Smooth muscle cell (in vitro differentiated cells): ENCODE measurements around the gene TRIM71. TPM values are rescaled to one million over a fixed set of nuclear protein-coding genes. Genes with fewer than 3 reads are reported as not detected.

Experiments used
- DNase-seq: peaks from one replicate; lab custom pipeline; 2025; ENCODE audit not compliant: unreplicated experiment; lab: John Stamatoyannopoulos, UW
- H2AFZ ChIP-seq: fragments of 200-600 bp; sonication (generic); 2 replicates; pipeline ENCODE4 v1.6.0; 2016; ENCODE audit warnings: antibody characterized with exemption, low read depth, mild to moderate bottlenecking
- H3F3A ChIP-seq: fragments of 200-600 bp; sonication (generic); 2 replicates; pipeline ENCODE4 v1.6.0; 2017; ENCODE audit warnings: antibody characterized with exemption, low read depth
- H3K27ac ChIP-seq: fragments of 200-600 bp; sonication (generic); 2 replicates; pipeline ENCODE4 v1.5.1; 2016; ENCODE audit warnings: low read depth, mild to moderate bottlenecking
- H3K27me3 ChIP-seq: fragments of 200-600 bp; sonication (generic); 2 replicates; pipeline ENCODE4 v1.6.1; 2016; ENCODE audit warnings: low read depth, mild to moderate bottlenecking
- H3K36me3 ChIP-seq: fragments of 200-600 bp; sonication (generic); 2 replicates; pipeline ENCODE4 v1.5.1; 2016; ENCODE audit warnings: low read depth
- H3K4me1 ChIP-seq: fragments of 200-600 bp; sonication (generic); 2 replicates; pipeline ENCODE4 v1.5.1; 2016; ENCODE audit warnings: low read depth
- H3K4me2 ChIP-seq: fragments of 200-600 bp; sonication (generic); 2 replicates; pipeline ENCODE4 v1.6.0; 2016; ENCODE audit warnings: mild to moderate bottlenecking
- H3K4me3 ChIP-seq: fragments of 200-600 bp; sonication (generic); 2 replicates; pipeline ENCODE4 v1.5.1; 2016; ENCODE audit warnings: mild to moderate bottlenecking
- H3K79me2 ChIP-seq: fragments of 200-600 bp; sonication (generic); 2 replicates; pipeline ENCODE4 v1.6.0; 2016; ENCODE audit warnings: low read depth, mild to moderate bottlenecking
- H3K9ac ChIP-seq: fragments of 200-600 bp; sonication (generic); 2 replicates; pipeline ENCODE4 v1.6.0; 2016; ENCODE audit warnings: low read depth
- H3K9me3 ChIP-seq: fragments of 200-600 bp; sonication (generic); replicated peaks from 2 replicates; pipeline ENCODE4 v1.5.1; 2016; ENCODE audit warnings: low read depth
- H4K20me1 ChIP-seq: fragments of 200-600 bp; sonication (generic); 2 replicates; pipeline ENCODE4 v1.6.0; 2016; ENCODE audit warnings: low read depth
- WGBS: methylation state at CpG from one replicate; pipeline ENCODE4 v1.1.7; 2016; ENCODE audit warnings: low lambda C conversion rate; 5-methylcytosine and 5-hydroxymethylcytosine counted together
- polyA plus RNA-seq: library from polyadenylated mRNA; unstranded; fragments of >200 nt; fragmentation: Nextera tagmentation; extraction: Ambion mirVana; gene quantifications from 2 replicates; pipeline ENCODE4 v1.2.1, GENCODE V29; 2016
- total RNA-seq: library from RNA; depleted of rRNA; stranded (reverse); fragments of >200 nt; gene quantifications from 2 replicates; pipeline ENCODE4 v1.2.3, GENCODE V29; 2014
- TF ChIP-seq, protein P1 (sequence below): fragments of 200-600 bp; sonication (generic); IDR thresholded peaks from 2 replicates; pipeline ENCODE4 v1.5.1; 2017; ENCODE audit warnings: borderline replicate concordance, mild to moderate bottlenecking, antibody characterized with exemption; ENCODE audit not compliant: insufficient read depth, poor library complexity, severe bottlenecking

The TRIM71 gene
- total and polyA plus RNA-seq, 2 experiments from 2014 or later, result 0.19 to 1.1 TPM

DNA sequence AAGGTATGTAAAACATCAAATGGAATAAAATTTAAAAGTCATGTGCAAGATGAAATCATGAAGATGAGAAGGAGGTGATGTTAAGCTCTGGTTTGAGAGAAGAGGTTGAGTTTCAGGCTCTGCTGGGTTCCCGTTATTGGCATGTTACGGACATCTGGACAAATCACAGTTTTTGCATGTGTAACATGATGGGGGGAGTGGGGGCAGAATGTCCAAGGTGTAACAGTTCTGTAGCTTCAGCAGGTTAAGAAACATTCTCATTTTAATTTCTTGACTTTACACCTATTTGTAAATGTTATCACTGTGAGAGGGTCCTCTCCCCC lies 17.2 kb downstream of the TRIM71 start:
- no peaks in the 10 kb centered on the region for H3K27me3 ChIP-seq

DNA sequence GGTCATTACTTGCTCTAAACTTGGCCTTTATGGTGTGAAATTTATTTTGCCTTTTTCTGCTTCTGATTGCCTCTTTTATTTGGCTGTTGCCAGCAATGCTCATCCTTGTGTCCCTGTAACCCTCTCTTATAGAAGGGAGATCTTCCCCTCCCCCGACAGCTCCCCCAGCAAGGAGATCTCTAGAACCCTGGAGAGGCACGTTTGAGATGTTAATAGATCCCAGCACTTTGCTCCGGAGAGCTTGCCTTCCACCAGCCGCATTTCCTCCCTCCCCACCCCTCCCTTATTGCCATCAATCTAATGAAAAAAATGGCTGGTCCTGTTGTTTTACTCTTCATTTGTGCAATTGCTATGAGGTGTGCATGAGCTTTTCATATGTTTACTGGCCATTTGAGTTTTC lies 18.2 kb downstream of the TRIM71 start:
- 43% methylated on average over 4 of the region's 4 CpGs for WGBS
- Histone ChIP-seq H3K27ac (no peak overlapping the region), H3K36me3 (no peaks in the 10 kb centered on the region), H3K4me2 (no peak overlapping the region), H3K4me3 (no peak overlapping the region), H3F3A (no peaks in the 10 kb centered on the region), H3K4me1 (peaks cover 75% of the 10 kb centered on the region), H3K9me3 (no peaks in the 10 kb centered on the region), H3K9ac (no peak overlapping the region), H3K79me2 (no peaks in the 10 kb centered on the region), H2AFZ (no peak overlapping the region), H3K27me3 (no peaks in the 10 kb centered on the region), H4K20me1 (no peaks in the 10 kb centered on the region)
- DNase-seq, result no peak
- TF ChIP-seq, protein P1, sequence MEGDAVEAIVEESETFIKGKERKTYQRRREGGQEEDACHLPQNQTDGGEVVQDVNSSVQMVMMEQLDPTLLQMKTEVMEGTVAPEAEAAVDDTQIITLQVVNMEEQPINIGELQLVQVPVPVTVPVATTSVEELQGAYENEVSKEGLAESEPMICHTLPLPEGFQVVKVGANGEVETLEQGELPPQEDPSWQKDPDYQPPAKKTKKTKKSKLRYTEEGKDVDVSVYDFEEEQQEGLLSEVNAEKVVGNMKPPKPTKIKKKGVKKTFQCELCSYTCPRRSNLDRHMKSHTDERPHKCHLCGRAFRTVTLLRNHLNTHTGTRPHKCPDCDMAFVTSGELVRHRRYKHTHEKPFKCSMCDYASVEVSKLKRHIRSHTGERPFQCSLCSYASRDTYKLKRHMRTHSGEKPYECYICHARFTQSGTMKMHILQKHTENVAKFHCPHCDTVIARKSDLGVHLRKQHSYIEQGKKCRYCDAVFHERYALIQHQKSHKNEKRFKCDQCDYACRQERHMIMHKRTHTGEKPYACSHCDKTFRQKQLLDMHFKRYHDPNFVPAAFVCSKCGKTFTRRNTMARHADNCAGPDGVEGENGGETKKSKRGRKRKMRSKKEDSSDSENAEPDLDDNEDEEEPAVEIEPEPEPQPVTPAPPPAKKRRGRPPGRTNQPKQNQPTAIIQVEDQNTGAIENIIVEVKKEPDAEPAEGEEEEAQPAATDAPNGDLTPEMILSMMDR, result no peak

More for the DNA sequence above, 17.2 kb downstream of the TRIM71 start:
- TF ChIP-seq, protein P1, result no peak
- H4K20me1 ChIP-seq, result no peaks in the 10 kb centered on the region
- H3F3A ChIP-seq, result no peaks in the 10 kb centered on the region
- H3K36me3 ChIP-seq, result no peaks in the 10 kb centered on the region
- H3K79me2 ChIP-seq, result no peaks in the 10 kb centered on the region
- no peak overlapping the region for H3K4me3 ChIP-seq
- no peak for DNase-seq
- H3K27ac ChIP-seq, result no peak overlapping the region
- peaks cover 66% of the 10 kb centered on the region for H3K4me1 ChIP-seq
- H3K9me3 ChIP-seq, result no peaks in the 10 kb centered on the region
- no peak overlapping the region for H3K9ac ChIP-seq
- H3K4me2 ChIP-seq, result no peak overlapping the region
- 91% methylated on average over 2 of the region's 2 CpGs for WGBS
- no peak overlapping the region for H2AFZ ChIP-seq

DNA sequence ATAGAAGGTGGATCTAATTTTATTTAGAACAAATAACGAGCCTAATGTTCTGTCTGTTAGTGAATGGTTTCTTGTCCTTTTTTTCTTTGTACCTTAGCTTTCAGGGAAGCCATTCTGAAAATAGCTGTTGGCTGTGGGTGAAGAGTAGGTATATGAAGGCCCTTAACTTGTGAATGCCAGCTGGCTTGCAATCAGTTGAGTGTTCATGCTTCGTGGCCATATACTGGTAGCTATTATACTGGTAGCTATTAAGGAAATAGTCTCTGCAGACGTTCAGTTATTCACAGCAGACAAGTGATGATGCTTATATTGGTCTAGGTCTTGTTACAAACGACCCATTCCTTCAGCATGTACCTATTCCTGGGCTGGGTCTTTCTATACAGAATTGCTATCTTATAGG lies 18.8 kb downstream of the TRIM71 start:
- H3K27me3 ChIP-seq, result no peaks in the 10 kb centered on the region
- H3K79me2 ChIP-seq, result no peaks in the 10 kb centered on the region
- H3K9me3 ChIP-seq, result no peaks in the 10 kb centered on the region
- no peak overlapping the region for H3K27ac ChIP-seq
- no peak overlapping the region for H3K4me2 ChIP-seq
- H3K4me1 ChIP-seq, result peaks cover 80% of the 10 kb centered on the region
- no peaks in the 10 kb centered on the region for H3K36me3 ChIP-seq
- no peak overlapping the region for H3K9ac ChIP-seq
- no peak overlapping the region for H2AFZ ChIP-seq
- H3F3A ChIP-seq, result no peaks in the 10 kb centered on the region
- 60% methylated on average over 4 of the region's 4 CpGs for WGBS
- H4K20me1 ChIP-seq, result no peaks in the 10 kb centered on the region
- TF ChIP-seq, protein P1, result no peak
- DNase-seq, result no peak
- H3K4me3 ChIP-seq, result no peak overlapping the region

DNA sequence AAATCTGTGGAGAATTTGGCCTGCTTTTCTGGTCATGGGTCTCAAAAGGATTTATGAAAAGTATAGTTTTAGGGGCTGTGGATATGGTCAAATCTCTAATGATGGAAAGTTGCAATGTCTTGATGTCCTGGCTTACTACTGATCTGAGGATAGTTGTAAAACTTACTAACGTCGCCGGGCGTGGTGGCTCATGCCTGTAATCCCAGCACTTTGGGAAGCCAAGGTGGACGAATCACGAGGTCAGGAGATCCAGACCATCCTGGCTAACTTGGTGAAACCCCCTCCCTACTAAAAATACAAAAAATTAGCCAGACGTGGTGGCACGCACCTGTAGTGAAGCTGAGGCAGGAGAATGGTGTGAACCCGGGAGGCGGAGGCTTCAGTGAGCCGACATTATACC lies 19.6 kb downstream of the TRIM71 start:
- no peaks in the 10 kb centered on the region for H3K36me3 ChIP-seq
- H3F3A ChIP-seq, result peaks cover 4% of the 10 kb centered on the region
- WGBS, result 71% methylated on average over 11 of the region's 11 CpGs

More for the DNA sequence above, 19.6 kb downstream of the TRIM71 start:
- H3K4me2 ChIP-seq, result no peak overlapping the region
- H3K4me1 ChIP-seq, result peaks cover 87% of the 10 kb centered on the region
- H3K79me2 ChIP-seq, result no peaks in the 10 kb centered on the region
- no peak overlapping the region for H3K9ac ChIP-seq
- TF ChIP-seq, protein P1, result no peak
- no peak for DNase-seq
- H3K27me3 ChIP-seq, result no peaks in the 10 kb centered on the region
- no peak overlapping the region for H3K27ac ChIP-seq
- no peak overlapping the region for H2AFZ ChIP-seq
- no peaks in the 10 kb centered on the region for H4K20me1 ChIP-seq
- H3K9me3 ChIP-seq, result no peaks in the 10 kb centered on the region
- H3K4me3 ChIP-seq, result no peak overlapping the region
